Hematopoietic multipotent progenitor cell treated with erythropoietin and hydrocortisone succinate and interleukin-3 and kit ligand, for 8 days (in vitro differentiated cells): ENCODE measurements around the gene PPP1CA.
A peak's percentile ranks its signal among the peaks of the same experiment; 100 is the strongest.
"Not testable (repeated sequence)": the region's sequence is repeated elsewhere in the genome, so short reads cannot be mapped to it uniquely, and the experiment has no call there.

Source experiments
- DNase-seq: peaks from one replicate; pipeline ENCODE4 v3.0.0-alpha.2; 2015

PPP1CA gene

DNA sequence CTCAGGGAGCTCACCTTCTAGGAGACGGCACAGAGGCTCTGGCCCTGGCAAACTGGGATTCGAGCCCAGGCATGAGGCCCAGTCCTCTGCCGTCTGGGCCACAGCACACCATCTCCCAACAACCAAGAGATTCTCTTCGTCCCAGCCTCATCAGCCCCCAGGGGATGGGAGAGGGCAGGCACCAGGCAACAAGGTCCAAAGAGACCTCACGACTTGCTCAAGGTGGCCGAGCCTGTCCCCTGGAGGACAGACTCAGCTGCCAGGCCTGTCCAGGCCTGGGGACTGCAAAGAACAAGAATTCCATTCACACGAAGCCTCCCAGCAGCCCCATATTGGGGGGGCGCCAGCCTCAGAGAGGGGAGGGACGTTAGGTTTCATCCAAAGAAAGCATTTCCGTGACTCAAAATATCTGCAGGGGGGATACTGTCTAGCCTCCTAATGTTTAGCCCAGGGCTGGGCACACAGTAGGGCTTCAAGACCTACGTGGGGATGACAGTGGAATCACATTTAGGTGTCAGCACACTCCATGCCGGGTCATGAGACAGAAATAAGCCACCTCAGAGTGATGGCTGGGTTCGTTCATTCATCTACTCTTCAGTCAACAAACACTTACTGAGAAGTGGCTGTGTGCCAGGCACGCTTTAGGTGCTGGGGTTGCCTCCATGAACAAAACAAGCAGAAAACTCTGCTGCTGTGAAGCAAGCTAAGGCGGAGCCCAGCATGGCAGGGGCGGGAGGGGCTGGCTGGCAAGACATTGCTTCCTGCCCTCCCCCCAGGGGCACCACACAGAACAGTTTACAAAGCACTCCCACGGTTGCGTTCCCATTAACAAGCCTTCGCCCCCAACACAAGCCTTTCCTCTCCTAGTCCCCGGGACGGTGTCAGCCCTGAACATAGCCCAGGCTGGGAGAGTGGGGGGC is 15.0 kb upstream of the PPP1CA start:
- DNase-seq = peak; percentile 83

DNA sequence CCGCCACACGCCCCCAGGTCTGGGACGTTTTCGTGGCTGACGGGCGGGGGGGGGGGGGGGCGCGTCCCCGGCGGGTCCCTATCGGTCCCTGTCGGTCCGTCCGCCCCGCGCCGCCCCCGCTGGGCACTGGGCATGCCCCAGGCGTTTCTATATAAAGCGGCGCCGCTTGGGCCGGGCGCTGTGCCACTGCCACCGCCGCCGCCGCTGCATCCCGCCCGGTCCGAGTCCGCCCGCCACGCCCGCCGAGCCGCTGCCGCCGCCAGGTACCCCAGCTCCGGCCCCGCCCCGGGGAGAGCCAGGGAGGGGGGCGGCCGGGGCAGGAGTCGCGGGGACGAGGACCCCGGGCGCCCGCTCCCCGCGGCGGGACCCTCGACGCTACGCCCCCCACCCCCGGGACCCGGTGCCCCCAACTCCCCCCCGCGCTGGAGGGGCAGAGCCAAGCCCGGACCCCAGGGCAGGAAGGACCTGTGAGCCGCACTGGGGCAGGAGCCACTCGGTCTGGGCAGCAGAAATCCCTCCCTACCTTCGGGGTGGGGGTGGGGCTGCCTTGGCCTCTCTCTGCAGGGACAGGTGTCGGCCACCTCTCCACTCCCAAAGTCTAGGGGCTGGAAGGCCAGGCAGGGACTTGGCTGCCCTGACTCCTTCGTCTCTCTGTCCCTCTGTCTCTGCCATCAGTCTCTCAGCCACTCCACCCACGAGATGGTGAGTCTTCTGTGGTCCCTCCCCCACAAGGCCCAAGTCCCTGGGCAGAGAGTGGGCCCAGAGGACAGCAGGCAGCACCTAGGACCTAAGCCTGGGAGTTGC is 14.0 kb upstream of the PPP1CA start, which contains the start of gene CARNS1:
Gene CARNS1 (plus strand): TSS at position 178 of the 804 bp plus-strand sequence. CDS start 522 bp downstream, at position 700.
- DNase-seq = no peak

DNA sequence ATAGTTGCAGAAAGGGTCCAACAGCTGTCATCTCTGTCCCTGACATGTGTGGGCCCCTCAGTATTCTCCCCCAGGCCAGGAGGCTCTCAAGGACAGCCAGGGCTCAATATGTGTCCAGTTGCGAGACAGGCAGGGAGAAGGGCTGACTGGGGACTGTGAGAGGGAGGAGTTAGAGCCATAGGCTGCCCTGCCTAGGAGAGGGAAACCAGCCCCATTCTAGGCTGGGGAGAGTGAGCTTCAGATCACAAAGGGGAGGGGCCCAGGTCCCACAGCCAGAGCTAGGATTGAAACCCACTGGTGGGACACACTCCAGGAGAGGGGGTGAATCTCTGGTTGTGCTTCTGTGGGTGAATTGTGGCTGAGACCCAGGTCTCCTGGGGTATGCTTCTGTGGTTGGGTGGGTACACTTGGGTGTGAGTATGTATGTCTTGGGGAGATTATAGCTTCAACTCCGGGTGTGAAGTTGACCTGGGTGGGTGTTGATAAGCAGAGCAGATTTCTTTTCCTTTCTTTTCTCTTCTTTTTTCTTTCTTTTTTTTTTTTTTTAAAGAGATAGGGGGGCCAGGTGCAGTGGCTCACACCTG is 11.7 kb upstream of the PPP1CA start:
- DNase-seq = peak; percentile 94

DNA sequence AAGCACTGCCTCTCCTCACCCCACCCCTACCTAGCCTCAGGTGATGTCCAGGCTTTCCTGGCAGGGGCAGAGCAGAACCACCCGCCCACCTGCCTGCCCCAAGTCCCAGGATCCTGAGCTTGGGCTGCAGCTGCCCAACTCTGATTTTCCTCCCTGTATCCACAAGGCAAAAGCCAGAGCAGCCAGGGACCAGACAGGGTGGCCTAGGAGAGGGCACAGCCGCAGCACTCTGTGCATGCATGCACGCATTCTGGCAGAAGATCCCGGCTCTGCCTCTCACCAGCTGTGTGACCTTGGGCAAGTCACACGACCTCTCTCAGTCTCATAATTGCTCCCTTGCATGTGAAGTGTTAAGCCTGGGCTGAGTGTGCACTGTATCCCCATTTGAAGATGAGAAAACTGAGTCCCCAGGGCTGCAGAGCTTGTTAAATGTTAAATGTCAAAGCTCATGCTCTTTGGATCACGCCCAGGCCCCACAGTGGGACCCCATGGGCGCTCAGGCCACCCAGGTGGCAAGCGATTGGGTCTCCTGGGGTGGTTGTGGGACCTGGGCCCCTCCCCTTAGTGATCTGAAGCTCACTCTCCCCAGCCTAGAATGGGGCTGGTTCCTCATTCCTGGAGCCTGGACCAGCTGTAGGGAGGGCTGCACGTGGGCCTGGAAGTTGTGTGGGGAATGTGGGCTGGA is 11.0 kb upstream of the PPP1CA start:
- no peak for DNase-seq

DNA sequence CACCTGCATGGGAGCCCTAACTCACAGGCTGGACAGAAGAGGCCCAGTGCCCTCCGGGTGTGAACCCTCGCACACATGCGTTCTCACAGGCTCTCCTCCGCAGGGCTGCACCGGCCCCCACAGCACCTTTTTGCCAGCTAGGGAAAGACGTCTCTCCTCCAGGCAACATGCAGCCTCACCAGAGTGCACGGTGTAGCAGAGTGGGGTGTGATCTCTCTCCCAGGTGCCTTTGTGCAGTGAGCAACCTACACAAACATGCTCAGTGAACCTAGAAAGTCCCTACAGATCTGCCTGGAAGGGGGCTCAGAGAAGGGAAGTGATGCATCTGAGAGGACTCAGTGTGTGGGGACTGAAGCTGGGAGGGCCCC is 10.1 kb upstream of the PPP1CA start:
- peak; percentile 18 for DNase-seq

DNA sequence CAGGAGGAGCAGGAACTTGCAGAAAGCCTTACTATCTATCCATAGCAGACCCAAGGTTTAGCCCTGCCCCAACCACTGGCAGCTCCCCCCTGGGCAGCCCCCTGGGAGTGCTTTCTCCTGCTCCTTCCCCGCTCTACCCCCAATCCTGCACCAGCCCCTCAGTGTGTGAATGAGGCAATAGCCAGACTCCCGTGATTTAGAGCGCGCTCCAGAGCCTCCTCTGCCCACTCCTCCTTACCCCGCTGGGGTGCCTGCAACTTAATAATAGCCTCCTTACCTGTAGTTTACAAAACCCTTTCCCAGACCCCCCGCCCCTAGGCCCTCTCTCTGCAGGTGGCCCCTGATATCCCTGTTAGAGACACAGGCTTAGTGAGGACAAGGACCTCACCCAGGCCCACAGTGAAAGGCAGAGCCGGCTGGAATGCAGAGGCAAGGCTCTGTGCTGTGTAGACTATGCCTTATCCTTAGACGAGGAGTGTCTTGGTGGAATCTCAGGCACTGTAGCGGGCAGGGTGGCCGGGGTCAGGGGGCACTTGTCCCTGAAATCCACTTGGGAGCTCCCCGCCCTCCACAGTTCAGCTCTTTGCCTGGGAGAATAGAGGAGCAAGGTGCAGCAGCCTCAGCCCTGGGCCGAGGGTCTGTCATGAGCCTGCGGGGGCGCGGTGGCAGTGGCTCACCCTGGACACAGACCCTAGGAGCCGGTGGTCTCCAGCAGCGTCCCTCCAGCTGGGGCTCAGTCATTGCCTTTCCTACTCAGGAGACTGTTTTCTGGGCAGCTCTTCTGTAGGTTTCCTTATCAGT is 9.5 kb upstream of the PPP1CA start:
- no peak for DNase-seq

DNA sequence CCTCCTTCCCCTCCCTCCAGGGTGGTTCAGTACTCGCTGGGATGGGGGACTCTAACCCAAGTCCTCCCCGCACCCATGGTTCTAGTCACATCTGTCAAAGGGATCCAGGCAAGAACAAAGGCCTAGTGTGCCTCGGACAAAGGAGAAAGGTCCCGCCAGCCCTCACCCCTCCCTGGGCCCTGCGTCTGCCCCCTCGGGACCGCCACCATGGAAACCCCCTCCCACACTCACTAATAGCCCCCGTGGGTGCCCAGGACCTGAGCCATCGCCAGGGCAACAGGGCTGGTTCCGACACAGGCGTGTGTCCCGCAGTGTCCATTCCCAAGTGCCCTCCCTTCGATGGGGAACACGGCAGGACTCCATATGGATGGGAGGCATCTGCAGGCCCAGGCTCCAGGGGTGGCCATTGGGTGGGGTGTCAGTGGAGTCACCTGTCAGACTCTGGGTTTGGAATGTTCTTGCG is 8.7 kb upstream of the PPP1CA start:
- no peak for DNase-seq

DNA sequence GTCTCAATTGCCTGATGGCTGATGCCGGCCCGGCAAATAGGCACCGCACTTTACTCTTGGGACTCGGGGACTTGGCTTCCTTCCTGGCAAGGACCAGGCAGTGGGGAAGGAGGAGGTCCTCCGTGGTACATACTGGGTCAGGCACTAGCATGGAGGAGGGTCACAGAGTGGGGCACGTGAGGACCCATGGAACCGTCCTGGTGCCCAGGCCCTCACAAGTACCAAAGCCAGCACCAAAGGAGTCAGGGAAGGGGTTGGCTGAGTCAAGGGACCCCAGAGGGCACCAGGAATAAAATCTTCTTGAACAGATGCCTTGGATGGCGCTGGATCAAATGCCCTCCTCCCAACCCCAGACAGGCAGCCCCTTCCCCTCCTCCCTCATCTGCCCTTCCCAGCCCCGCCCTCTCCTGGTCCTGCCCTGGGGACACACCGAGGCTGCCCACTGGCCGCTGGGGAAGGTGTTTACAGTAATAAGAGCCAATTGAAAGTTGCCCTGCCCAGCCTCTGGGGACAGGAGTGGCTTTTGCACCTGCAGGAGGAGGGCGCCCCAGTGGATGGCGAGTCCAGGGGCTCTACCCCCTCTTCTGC is 8.2 kb upstream of the PPP1CA start:
- DNase-seq = no peak

DNA sequence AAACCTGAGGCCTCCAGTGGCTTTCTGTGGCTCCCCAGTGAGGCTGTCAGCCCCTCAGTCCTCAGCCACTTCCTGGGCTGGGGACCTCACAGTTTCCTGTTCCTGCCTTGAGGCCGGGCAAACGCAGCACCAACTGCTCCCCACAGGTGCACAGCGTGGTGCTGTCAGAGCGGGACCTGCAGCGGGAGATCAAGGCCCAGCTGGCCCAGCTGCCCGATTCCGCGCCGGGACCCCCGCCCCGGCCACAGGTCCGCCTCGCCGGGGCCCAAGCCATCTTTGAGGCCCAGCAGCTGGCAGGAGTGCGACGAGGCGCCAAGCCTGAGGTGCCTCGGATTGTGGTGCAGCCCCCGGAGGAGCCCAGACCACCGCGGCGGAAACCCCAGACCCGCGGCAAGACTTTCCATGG is 7.6 kb upstream of the PPP1CA start:
- DNase-seq = no peak

DNA sequence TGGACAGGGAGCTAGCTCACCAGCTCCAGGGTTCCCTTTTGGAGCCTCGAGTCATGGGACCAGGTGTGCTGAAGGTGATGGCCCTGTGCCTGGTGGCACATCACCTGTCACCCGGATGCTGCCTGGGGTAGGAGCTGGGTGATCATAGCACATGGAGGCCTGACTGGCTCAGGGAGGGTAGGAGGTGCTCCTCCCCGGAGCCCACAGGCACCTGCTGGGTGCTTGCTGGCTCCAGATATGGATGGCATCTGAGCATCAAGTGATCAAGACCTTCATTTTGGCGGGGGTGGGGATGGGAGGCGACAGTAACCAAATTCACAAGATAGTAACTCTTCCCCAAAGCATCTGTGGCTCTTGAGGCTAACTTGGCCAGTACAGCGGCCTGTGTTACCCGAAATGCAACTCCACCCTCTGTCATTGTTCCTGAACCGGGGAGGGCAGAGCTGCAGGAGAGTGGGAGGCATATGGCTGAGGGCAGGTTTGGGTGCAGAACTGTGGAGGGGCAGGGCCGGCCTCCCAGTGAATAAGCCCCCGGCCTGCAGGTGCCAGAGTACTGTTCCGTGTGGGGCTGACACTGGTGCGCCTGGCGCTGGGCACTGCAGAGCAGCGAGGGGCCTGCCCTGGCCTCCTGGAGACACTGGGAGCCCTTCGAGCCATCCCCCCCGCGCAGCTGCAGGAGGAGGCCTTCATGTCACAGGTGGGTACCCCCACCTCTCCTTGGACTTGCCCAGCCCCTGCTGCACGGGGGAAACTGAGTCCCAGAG is 7.0 kb upstream of the PPP1CA start:
- peak; percentile 63 for DNase-seq

DNA sequence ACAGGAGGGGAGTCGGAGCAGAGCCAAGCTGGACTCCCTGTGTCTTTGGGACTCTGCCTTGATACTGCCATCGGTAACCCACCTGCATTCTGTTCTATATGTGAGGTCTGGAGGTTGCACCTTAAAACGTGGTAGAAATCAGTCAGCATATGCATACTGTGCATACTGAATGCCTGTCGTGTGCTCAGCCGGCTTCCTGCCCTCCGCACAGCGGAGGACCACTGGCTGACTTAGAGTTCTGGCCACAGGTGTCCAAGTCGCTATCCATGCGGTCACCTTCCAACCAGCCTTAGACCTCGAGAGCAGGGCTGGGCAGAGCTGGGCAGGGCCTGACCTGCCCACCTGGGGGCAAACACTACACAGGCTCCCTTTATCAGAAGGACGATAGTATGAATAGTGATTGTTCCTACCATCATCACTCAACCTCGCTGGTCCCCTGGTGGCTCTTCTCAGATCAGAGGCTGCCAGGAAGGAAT is 6.1 kb upstream of the PPP1CA start:
- no peak for DNase-seq

DNA sequence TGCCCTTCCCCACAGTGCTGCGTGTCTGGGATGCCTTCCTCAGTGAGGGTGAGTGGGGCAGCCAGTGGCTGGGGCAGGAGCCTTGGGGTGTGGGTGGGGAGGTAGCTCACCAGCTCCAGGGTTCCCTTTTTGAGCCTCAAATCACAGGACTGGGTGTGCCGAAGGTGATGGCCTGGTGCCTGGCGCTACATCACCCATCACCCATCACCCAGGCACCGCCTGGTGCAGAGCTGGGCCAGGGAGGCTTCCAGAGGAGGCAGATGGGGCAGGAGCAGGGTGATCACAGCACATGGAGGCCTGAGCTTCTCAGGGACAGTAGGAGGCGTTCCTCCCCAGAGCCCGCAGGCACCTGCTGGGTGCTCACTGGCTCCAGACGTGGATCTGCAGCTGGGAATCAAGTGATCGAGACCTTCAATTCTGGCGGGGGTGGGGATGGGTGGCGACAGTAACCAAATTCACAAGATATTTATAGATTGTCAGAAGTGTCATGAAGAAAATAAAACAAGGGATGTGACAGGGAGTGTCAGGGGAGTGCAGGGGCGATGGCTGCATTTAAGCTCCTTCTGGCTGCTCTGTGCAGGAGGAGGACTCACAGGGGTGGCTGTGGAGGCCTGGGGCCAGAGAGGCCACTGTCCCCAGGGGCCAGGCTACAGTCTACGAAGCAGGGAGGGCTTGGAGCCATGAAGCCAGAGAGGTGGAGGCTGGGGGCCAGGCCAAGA is 5.5 kb upstream of the PPP1CA start:
- no peak for DNase-seq

DNA sequence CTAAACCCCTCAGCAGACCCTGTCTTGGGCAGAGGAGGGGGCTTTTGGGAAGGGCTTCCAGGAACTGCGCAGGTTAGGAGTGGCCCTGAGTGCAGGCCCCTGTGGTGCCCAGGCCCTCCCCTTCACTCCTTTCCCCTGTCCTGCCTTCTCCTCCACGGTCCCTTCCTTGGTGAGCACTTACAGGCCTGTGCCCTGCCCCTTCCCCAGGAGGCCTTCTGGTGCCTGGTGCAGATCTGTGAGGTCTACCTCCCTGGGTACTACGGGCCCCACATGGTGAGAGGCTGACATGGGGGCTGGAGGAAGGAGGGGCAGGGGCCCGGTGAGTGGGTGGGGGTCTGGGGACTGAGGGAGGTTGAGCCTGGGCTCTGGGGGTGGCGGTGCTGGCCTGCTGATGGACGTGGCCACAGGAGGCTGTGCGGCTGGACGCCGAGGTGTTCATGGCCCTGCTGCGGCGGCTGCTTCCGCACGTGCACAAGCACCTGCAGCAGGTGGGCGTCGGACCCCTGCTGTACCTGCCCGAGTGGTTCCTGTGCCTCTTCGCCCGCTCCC is 4.8 kb upstream of the PPP1CA start:
- no peak for DNase-seq

DNA sequence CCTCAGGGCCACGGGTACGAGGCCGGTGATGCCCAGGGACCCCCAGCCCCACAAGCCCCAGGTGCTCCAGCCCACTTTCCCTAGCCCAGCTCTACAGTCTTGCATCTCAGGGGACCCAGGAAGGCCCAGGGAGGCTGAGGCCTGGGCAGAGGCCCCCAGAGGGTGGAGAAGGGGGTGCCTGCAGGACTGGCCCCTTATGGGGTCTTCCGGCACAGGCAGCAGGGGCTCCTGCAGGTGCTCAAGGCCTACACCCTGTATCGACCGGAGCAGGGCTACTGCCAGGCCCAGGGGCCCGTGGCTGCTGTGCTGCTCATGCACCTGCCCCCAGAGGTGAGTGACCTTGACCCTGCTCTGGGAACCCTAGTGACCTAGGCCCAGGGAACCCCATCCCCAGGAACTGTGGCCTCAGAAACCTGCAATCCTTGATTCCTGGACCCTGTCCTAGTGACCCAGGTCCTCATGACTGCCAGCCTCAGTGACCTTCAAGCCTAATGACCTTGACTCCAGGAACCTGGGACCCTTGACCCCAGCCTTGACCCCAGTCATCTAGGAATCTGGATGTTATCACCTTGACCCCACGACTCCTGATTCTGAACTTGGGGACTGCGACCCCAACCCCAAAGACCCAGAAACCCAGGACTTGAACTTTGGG is 4.2 kb upstream of the PPP1CA start:
- DNase-seq = no peak

DNA sequence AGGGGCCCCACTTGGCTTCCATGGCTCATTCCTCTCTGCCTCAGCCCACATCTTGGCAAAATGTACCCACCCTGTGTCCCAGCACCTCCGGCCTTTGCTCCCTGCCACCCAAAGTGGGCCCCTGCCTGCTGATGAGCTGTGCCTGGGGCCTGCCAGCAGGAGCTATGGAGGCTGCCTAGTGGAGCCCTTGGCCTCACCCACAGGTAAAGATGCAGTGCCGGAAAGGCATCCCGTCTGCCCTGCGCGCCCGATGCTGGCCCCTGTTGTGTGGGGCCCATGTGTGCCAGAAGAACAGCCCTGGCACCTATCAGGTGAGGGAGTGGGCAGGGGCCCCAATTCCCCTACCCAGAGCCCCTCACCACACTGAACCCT is 3.5 kb upstream of the PPP1CA start:
- DNase-seq = no peak

DNA sequence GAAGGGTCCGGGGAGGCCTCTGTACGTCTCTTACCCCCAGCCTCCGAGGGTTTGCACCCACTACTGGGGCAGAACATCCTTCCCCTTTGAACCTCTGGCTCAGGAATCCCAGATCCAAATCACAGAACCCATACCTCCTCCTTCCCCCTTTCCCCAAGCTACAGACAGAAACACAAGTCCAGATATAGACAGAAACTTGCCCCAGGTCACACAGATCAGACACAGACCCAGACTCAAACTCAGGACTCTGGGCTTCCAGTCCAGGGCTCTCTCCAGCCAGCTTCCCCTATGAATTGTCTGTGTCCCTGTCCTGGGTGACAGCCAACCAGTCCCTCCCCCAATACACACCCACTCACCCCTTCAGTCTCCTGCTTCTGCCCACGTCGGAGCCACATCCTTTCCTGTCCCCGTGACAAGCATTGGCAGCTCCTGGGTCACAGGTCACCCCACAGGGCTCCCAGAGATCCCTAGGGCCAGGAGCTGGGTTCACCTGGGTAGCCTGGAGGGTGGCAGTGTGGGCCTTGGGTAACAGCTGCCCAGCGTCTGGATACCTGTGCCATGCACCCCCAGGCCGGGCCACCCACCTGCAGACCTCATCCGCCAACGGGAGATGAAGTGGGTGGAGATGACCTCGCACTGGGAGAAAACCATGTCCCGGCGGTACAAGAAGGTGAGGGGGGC is 3.0 kb upstream of the PPP1CA start:
- no peak for DNase-seq

DNA sequence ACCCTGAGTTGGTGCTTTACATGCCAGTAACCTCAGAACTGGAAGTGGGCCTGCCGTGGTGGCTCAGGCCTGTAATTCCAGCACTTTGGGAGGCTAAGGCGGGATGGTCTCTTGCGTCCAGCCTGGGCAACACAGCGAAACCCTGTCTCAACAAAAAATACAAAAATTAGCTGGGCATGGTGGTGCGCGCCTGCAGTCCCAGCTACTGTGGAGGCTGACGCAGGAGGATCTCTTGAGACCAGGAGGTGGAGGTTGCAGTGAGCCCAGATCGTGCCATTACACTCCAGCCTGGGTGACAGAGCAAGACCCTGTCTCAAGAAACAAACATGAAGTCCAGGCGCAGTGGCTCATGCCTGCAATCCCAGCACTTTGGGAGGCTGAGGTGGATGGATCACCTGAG is 1.4 kb upstream of the PPP1CA start:
- not testable (repeated sequence) for DNase-seq

DNA sequence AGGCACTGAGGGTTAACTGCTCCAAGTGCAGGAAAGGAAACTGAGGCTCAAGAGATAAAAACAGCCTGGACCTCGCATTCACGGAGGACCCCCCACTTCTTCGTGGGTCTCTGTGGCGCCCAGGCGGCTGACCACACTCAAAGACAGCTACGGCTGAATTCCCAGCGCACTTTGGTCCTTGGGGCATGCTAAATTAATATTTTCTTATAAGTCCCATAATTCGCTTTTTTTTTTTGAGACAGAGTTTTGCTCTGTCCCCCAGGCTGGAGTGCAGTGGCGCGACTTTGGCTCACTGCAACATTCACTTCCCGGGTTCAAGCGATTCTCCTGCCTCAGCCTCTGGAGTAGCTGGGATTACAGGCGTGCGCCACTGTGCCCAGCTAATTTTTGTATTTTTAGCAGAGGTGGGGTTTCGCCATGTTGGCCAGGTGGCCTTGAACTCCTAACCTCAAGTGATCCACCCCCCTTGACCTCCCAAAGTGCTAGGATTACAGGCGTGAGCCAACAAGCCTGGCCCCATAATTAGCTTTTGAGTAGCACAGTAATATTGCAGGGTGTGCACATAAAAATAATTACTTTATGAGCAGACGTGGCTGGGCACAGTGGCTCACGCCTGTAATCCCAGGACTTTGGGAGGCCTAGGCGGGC is 658 bp upstream of the PPP1CA start:
- not testable (repeated sequence) for DNase-seq
